Measurements from ENCODE around the gene MGAT4A. TPM values are rescaled to one million over a fixed set of nuclear protein-coding genes. Genes with fewer than 3 reads are reported as not detected.

Gene MGAT4A
- total and polyA plus RNA-seq, 9 donors: 3.9 to 14.7 (median 12.6) TPM

GRCh38 chr2:98746426-98746825 lies 15.5 kb upstream of the MGAT4A start:
- H3K4me1 ChIP-seq (ENCODE audit: insufficient read depth): no peaks in the 10 kb centered on the region
- no peaks in the 10 kb centered on the region for H3K36me3 ChIP-seq
- no peak for DNase-seq
- H3K9me3 ChIP-seq: no peaks in the 10 kb centered on the region
- H3K27me3 ChIP-seq: no peaks in the 10 kb centered on the region
- TF ChIP-seq POLR2A (IDR thresholded peaks at IDR 0.05) (no peak), CTCF (IDR thresholded peaks at IDR 0.05) (no peak), EP300 (IDR thresholded peaks at IDR 0.05) (no peak)
- intact Hi-C loops (cut with DNase I): no loop called here
- H3K4me3 ChIP-seq: no peak overlapping the region
- no peak overlapping the region for H3K27ac ChIP-seq

DNA sequence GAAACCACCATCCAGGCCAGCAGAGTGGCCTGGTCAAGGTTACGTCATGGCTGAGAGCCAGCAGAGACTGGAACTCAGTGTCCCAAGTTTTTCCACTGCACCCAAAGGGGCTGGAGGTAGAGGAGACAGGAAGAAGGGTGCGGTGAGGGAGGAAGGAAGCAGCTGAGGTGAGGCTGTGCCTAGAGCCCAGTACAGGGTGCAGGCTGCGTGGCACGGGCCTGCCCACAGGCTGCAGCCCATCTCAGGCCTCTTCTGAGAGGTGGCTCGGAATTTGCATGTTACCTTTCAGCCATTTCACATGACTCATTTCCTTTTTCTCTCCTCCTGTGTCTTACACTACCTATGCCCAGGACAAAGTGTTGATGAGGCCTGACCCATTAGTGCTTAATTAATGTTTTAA lies 13.7 kb upstream of the MGAT4A start:
- no peaks in the 10 kb centered on the region for H3K36me3 ChIP-seq
- H3K27ac ChIP-seq: no peak overlapping the region
- 88 to 91% (median 91%) methylated on average over 5 of the region's 5 CpGs for WGBS, 3 donors
- H3K4me1 ChIP-seq (ENCODE audit: insufficient read depth): no peaks in the 10 kb centered on the region
- intact Hi-C loops (cut with DNase I): no loop called here
- no peak for DNase-seq
- no peaks in the 10 kb centered on the region for H3K27me3 ChIP-seq
- TF ChIP-seq POLR2A (IDR thresholded peaks at IDR 0.05): no peak
- no peak for TF ChIP-seq CTCF (IDR thresholded peaks at IDR 0.05)
- no peak for TF ChIP-seq EP300 (IDR thresholded peaks at IDR 0.05)
- H3K4me3 ChIP-seq: no peak overlapping the region
- no peaks in the 10 kb centered on the region for H3K9me3 ChIP-seq

DNA sequence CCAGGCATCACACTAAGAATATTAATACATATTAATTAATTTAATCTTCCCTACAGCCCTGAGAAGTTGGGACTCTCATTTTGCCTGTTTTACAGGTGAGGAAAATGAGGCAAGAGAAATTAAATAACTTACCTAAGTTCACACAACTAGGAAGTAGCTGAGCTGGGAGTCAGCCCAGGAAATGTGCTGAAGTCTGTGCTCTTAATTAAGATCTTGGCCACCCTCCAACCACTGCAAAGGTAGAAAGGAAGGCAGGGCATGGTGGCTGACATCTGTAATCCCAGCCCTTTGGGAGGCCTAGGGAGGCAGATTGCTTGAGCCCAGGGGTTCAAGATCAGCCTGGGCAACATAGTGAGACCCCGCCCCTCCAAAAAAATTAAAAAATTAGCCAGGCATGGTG lies 12.9 kb upstream of the MGAT4A start:
- H3K9me3 ChIP-seq: no peaks in the 10 kb centered on the region
- H3K27ac ChIP-seq: no peak overlapping the region
- TF ChIP-seq CTCF (IDR thresholded peaks at IDR 0.05) (no peak), EP300 (IDR thresholded peaks at IDR 0.05) (no peak), POLR2A (IDR thresholded peaks at IDR 0.05) (no peak)
- H3K36me3 ChIP-seq: no peaks in the 10 kb centered on the region
- H3K4me3 ChIP-seq: no peak overlapping the region
- no peaks in the 10 kb centered on the region for H3K27me3 ChIP-seq
- no peaks in the 10 kb centered on the region for H3K4me1 ChIP-seq (ENCODE audit: insufficient read depth)
- intact Hi-C loops (cut with DNase I): no loop called here
- 100% methylated on average over 1 of the region's 1 CpG for WGBS, 3 donors
- no peak for DNase-seq

DNA sequence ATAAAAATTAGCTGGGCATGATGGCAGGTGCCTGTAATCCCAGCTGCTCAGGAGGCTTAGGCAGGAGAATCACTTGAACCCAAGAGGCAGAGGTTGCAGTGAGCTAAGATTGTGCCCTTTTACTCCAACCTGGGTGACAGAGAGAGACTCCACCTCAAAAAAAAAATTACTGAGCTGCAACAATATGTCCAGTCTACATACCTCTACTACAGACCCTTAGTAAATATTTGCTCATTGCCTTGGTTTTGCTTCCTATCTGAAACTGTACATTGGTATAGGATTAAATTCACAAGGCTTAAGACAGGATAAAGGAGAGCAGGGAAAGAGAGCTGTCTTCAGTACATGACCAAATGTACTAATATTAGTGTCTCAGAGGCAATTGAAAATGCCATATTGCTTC lies 8.1 kb upstream of the MGAT4A start:
- Histone ChIP-seq H3K4me3 (no peak overlapping the region), H3K27ac (no peak overlapping the region), H3K9me3 (no peaks in the 10 kb centered on the region), H3K27me3 (no peaks in the 10 kb centered on the region), H3K4me1 (ENCODE audit: insufficient read depth) (no peaks in the 10 kb centered on the region), H3K36me3 (no peaks in the 10 kb centered on the region)
- no peak for TF ChIP-seq CTCF (IDR thresholded peaks at IDR 0.05)
- TF ChIP-seq POLR2A (IDR thresholded peaks at IDR 0.05): no peak
- no peak for TF ChIP-seq EP300 (IDR thresholded peaks at IDR 0.05)
- no peak for DNase-seq
- intact Hi-C loops (cut with DNase I): no loop called here

- 84 to 91% (median 84%) methylated on average over 3 of the region's 3 CpGs for WGBS, 3 donors
- no peak for TF ChIP-seq EP300 (IDR thresholded peaks at IDR 0.05)
- TF ChIP-seq POLR2A (IDR thresholded peaks at IDR 0.05): no peak
- no peak for TF ChIP-seq CTCF (IDR thresholded peaks at IDR 0.05)
- Histone ChIP-seq H3K27me3 (no peaks in the 10 kb centered on the region), H3K27ac (no peak overlapping the region), H3K4me3 (no peak overlapping the region), H3K36me3 (no peaks in the 10 kb centered on the region), H3K4me1 (ENCODE audit: insufficient read depth) (no peaks in the 10 kb centered on the region), H3K9me3 (no peaks in the 10 kb centered on the region)
- intact Hi-C loops (cut with DNase I): no loop called here
- DNase-seq: no peak
Measured at GRCh38 chr2:98738304-98738703, 7.4 kb upstream of the MGAT4A start.
